ENCODE data around the gene ZNF804A.

The ZNF804A gene

GRCh38 chr2:184945824-184946223 is 347.5 kb downstream of the ZNF804A start:
- DNase-seq (ENCODE audit: low read depth), result no peak

DNA sequence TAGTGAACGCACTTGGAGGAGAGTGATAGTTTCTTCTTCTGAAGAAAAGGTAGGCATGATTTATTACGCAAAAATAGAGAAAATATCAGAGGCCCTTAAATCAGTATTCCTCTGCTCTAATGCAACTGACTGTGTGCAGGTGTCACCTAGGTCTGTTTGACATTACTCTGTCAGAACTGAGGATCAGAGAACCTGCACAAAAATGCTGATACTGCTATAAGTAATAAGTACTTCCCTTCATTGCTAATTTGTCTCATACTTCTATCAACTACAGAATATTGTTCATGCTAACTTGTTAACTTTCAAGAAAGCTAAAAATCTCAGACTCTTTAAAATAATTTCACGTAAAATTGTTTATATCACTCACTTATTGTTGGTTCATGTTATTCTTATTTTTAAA is 358.5 kb downstream of the ZNF804A start:
- no peak for DNase-seq (ENCODE audit: low read depth)

- DNase-seq (ENCODE audit: low read depth), result no peak
Observed at GRCh38 chr2:184971546-184972068, 373.3 kb downstream of the ZNF804A start.
